ENCODE measurements around the gene RAB11B. TPM values are rescaled to one million over a fixed set of nuclear protein-coding genes. Genes with fewer than 3 reads are reported as not detected.
"Not testable (repeated sequence)": the region's sequence is repeated elsewhere in the genome, so short reads cannot be mapped to it uniquely, and the experiment has no call there.

Gene RAB11B
- total RNA-seq, 1 donor from 2014 or later = 104 TPM

DNA sequence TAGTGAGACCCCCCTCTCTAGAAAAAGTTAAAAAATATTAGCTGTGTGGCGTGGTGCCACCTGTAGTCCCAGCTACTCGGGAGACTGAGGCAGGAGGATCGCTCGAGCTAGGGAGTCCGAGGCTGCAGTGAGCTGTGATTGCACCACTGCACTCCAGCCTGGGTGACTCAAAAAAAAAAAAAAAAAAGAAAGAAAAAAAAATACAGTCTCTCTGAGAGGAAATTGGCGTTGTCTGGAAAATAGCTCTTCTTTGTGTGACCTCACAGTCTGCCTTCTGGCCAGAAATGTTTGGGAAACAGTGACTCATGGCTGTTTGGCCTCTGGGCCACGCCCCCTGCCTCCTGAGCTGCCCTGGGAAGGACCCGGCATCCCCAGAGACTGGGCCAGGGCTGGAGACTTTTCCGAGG, 33.7 kb downstream of the RAB11B start:
- TF ChIP-seq CTCF (IDR thresholded peaks at IDR 0.05) = no peak

GRCh38 chr19:8425331-8425730, 35.2 kb downstream of the RAB11B start:
- not testable (repeated sequence) for H3K36me3 Mint-ChIP-seq (ENCODE audit: low read depth); H3K9me3 Mint-ChIP-seq (ENCODE audit: low read depth); H3K27ac Mint-ChIP-seq (ENCODE audit: unreplicated experiment); H3K27me3 Mint-ChIP-seq (ENCODE audit: low read depth); H3K4me3 Mint-ChIP-seq (ENCODE audit: unreplicated experiment); DNase-seq (ENCODE audit: low spot score)
- H3K4me1 Mint-ChIP-seq (ENCODE audit: low read depth) = peaks cover 21% of the 10 kb centered on the region

More for the DNA sequence above, 33.7 kb downstream of the RAB11B start:
- Mint-ChIP-seq H3K27me3 (ENCODE audit: low read depth) (no peaks in the 10 kb centered on the region), H3K4me3 (ENCODE audit: unreplicated experiment) (peak overlapping the region; percentile 51), H3K36me3 (ENCODE audit: low read depth) (peaks cover 2% of the 10 kb centered on the region), H3K4me1 (ENCODE audit: low read depth) (peaks cover 21% of the 10 kb centered on the region), H3K27ac (ENCODE audit: unreplicated experiment) (peak overlapping the region; percentile 98), H3K9me3 (ENCODE audit: low read depth) (no peaks in the 10 kb centered on the region)
- peak; percentile 93 for DNase-seq (ENCODE audit: low spot score)

DNA sequence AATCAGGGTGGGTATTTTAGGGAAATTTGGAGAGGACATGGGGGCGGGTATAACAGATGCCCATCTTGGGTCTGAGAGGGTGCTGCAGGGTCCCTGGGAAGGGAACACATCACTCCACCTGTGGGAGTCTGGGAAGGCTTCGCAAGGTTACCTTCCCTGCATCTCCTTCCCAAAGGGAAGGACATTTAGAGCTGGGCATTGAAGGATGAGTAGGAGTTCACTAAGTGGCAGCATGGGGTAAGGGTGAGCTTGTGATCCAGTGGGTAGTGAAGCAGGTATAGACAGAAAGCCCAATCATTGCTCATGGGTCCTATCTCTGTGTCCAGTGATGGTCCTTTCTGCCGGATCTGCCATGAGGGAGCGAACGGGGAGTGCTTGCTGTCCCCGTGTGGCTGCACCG, 36.1 kb downstream of the RAB11B start:
- H3K36me3 Mint-ChIP-seq (ENCODE audit: low read depth) = peaks cover 4% of the 10 kb centered on the region
- H3K4me3 Mint-ChIP-seq (ENCODE audit: unreplicated experiment) = no peak overlapping the region
- no peak overlapping the region for H3K27ac Mint-ChIP-seq (ENCODE audit: unreplicated experiment)
- no peaks in the 10 kb centered on the region for H3K27me3 Mint-ChIP-seq (ENCODE audit: low read depth)
- TF ChIP-seq CTCF (IDR thresholded peaks at IDR 0.05) = no peak
- H3K9me3 Mint-ChIP-seq (ENCODE audit: low read depth) = no peaks in the 10 kb centered on the region
- H3K4me1 Mint-ChIP-seq (ENCODE audit: low read depth) = peaks cover 21% of the 10 kb centered on the region
- DNase-seq (ENCODE audit: low spot score) = no peak

- Mint-ChIP-seq H3K9me3 (ENCODE audit: low read depth) (no peaks in the 10 kb centered on the region), H3K27me3 (ENCODE audit: low read depth) (no peaks in the 10 kb centered on the region), H3K27ac (ENCODE audit: unreplicated experiment) (no peak overlapping the region), H3K36me3 (ENCODE audit: low read depth) (peaks cover 4% of the 10 kb centered on the region), H3K4me1 (ENCODE audit: low read depth) (peaks cover 14% of the 10 kb centered on the region), H3K4me3 (ENCODE audit: unreplicated experiment) (no peak overlapping the region)
- no peak for TF ChIP-seq CTCF (IDR thresholded peaks at IDR 0.05)
- DNase-seq (ENCODE audit: low spot score) = no peak
These were observed 38.9 kb downstream of the RAB11B start for GRCh38 chr19:8429044-8429443.

DNA sequence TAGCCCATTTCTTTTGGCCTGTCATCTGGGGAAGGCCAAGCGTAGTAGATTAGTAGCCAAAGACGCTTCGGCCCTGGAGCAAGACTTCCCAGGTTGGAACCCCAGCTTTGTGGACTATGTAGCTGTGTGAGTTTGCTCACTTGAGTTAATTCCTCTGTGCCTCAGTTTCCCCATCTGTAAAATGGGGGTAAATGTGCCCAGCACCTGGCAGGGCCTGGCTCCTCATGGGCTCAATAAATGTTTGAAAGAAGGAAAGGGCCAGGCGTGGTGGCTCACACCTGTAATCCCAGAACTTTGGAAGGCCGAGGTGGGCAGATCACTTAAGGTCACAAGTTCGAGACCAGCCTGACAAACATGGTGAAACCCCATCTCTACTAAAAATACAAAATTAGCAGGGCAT, 39.7 kb downstream of the RAB11B start:
- H3K36me3 Mint-ChIP-seq (ENCODE audit: low read depth) = peaks cover 4% of the 10 kb centered on the region
- H3K9me3 Mint-ChIP-seq (ENCODE audit: low read depth) = no peaks in the 10 kb centered on the region
- DNase-seq (ENCODE audit: low spot score) = no peak
- H3K27ac Mint-ChIP-seq (ENCODE audit: unreplicated experiment) = no peak overlapping the region
- peaks cover 11% of the 10 kb centered on the region for H3K4me1 Mint-ChIP-seq (ENCODE audit: low read depth)
- TF ChIP-seq CTCF (IDR thresholded peaks at IDR 0.05) = no peak
- no peaks in the 10 kb centered on the region for H3K27me3 Mint-ChIP-seq (ENCODE audit: low read depth)
- H3K4me3 Mint-ChIP-seq (ENCODE audit: unreplicated experiment) = no peak overlapping the region

DNA sequence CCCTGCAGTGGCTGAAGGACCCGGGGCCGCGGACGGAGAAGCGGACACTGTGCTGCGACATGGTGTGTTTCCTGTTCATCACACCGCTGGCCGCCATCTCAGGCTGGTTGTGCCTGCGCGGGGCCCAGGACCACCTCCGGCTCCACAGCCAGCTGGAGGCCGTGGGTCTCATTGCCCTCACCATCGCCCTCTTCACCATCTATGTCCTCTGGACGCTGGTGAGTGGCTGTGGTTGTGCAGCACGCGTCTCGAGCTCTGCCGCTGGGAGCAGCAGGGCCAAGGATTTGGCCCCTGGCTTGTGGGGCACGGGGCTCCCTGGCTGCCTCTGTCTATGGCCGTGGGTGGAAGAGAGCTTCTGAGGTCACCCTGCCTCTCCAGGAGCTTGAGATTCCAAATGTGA, 40.5 kb downstream of the RAB11B start:
- Mint-ChIP-seq H3K4me1 (ENCODE audit: low read depth) (peaks cover 14% of the 10 kb centered on the region), H3K36me3 (ENCODE audit: low read depth) (peaks cover 4% of the 10 kb centered on the region), H3K4me3 (ENCODE audit: unreplicated experiment) (no peak overlapping the region), H3K9me3 (ENCODE audit: low read depth) (no peaks in the 10 kb centered on the region), H3K27ac (ENCODE audit: unreplicated experiment) (no peak overlapping the region), H3K27me3 (ENCODE audit: low read depth) (no peaks in the 10 kb centered on the region)
- TF ChIP-seq CTCF (IDR thresholded peaks at IDR 0.05) = no peak
- DNase-seq (ENCODE audit: low spot score) = no peak

Data from chondrocyte (in vitro differentiated cells).